Right lobe of liver (tissue), 4 donors: ENCODE results near the gene PGM1.

ENCODE experiments used
- POLR2A ChIP-seq: fragments of 450-650 bp; IDR thresholded peaks from one replicate; pipeline ENCODE4 v1.6.1; 2017; ENCODE audit warnings: antibody characterized with exemption, mild to moderate bottlenecking
- TF ChIP-seq, protein P1 (sequence below), 4 donors: fragments of 200-600 bp in 3 of 4; fragments of 450-650 bp in 1 of 4; IDR thresholded peaks; one replicate each; pipeline versions ENCODE4 v1.5.1 to v1.8.0; 2016 to 2022; ENCODE audit warnings: antibody characterized with exemption in 4 of 4, mild to moderate bottlenecking in 2 of 4
- donor health status: DM: no; HTN: no; CAD: no.
- donor health status: DM: no; HTN: no; CAD: no.
- donor health status: DM: no; HTN: yes; CAD: no.

DNA sequence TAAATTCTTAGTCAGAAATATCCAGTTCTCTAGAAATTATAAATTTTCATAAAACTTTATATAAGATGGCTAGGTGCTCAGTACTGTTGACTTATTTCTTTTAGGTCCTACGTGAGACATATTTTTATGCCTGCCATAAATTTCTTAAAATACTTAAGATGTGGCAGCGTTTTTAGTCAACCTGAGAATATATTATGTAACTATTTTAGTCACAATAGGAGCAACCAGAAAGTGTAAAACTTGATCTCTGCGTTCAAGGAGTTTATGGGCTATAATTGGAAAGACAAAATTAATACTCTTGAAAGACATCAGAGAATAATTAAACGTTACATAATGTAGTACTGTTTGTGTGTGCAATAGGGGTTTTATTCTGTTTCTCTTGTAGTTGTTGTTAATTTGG lies 24.1 kb upstream of the PGM1 start:
- TF ChIP-seq, protein P1, sequence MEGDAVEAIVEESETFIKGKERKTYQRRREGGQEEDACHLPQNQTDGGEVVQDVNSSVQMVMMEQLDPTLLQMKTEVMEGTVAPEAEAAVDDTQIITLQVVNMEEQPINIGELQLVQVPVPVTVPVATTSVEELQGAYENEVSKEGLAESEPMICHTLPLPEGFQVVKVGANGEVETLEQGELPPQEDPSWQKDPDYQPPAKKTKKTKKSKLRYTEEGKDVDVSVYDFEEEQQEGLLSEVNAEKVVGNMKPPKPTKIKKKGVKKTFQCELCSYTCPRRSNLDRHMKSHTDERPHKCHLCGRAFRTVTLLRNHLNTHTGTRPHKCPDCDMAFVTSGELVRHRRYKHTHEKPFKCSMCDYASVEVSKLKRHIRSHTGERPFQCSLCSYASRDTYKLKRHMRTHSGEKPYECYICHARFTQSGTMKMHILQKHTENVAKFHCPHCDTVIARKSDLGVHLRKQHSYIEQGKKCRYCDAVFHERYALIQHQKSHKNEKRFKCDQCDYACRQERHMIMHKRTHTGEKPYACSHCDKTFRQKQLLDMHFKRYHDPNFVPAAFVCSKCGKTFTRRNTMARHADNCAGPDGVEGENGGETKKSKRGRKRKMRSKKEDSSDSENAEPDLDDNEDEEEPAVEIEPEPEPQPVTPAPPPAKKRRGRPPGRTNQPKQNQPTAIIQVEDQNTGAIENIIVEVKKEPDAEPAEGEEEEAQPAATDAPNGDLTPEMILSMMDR (IDR thresholded peaks at IDR 0.05): no peak
- TF ChIP-seq POLR2A: no peak
